Activated CD4-positive, CD25-positive, alpha-beta regulatory T cell treated with anti-CD3 and anti-CD28 coated beads, Interleukin-2, amount 50 U/mL, for 24 hours (primary cell): Measurements from ENCODE around the gene ZNF266.

ENCODE experiments used
- ATAC-seq, 2 donors: fragments of 150-1000 bp; cut with Tn5 transposase; one replicate each; pipeline ENCODE4 v1.10.0; 2021; ENCODE audit warnings: mild to moderate bottlenecking in 1 of 2, moderate library complexity in 1 of 2

ZNF266 gene

GRCh38 chr19:9435279-9436268 is at the start of gene ZNF266:
ZNF266 (minus strand) TSS chr19:9435573; CDS start chr19:9420089, 15,484 bp downstream.
- peak; percentile 96 for ATAC-seq

GRCh38 chr19:9485140-9485539 is 49.8 kb upstream of the ZNF266 start:
- no peak for ATAC-seq

GRCh38 chr19:9474975-9475374 is 39.6 kb upstream of the ZNF266 start:
- ATAC-seq: no peak

GRCh38 chr19:9467161-9467560 is 31.8 kb upstream of the ZNF266 start:
- no peak for ATAC-seq

GRCh38 chr19:9461938-9462337 is 26.6 kb upstream of the ZNF266 start:
- ATAC-seq: no peak

- ATAC-seq: no peak
Observed at GRCh38 chr19:9456018-9456689, 20.8 kb upstream of the ZNF266 start.

- no peak for ATAC-seq
Observed at GRCh38 chr19:9453953-9454352, 18.6 kb upstream of the ZNF266 start.

- ATAC-seq: no peak
Observed at GRCh38 chr19:9445037-9445436, 9.7 kb upstream of the ZNF266 start.

GRCh38 chr19:9436358-9436757 is 985 bp upstream of the ZNF266 start:
- no peak for ATAC-seq

GRCh38 chr19:9431475-9431874 is 3.9 kb downstream of the ZNF266 start:
- ATAC-seq: no peak

- ATAC-seq: no peak
Observed at GRCh38 chr19:9430444-9430843, 4.9 kb downstream of the ZNF266 start.

- ATAC-seq: no peak
Observed at GRCh38 chr19:9427941-9428340, 7.4 kb downstream of the ZNF266 start.

- no peak for ATAC-seq
Observed at GRCh38 chr19:9413240-9413954, 22.0 kb downstream of the ZNF266 start.

- ATAC-seq: no peak
Observed at GRCh38 chr19:9407827-9408226, 27.5 kb downstream of the ZNF266 start.

GRCh38 chr19:9406798-9407352 is 28.5 kb downstream of the ZNF266 start:
- ATAC-seq: peak; percentile 53 to 82

- ATAC-seq: no peak
Observed at GRCh38 chr19:9381361-9381785, 54.0 kb downstream of the ZNF266 start.

- no peak for ATAC-seq
Observed at GRCh38 chr19:9370738-9371619, 64.4 kb downstream of the ZNF266 start.

GRCh38 chr19:9362905-9363304 is 72.5 kb downstream of the ZNF266 start, which contains the start of gene ZNF177:
ZNF177 (plus strand) TSS chr19:9363013; CDS start chr19:9378312, 15,299 bp downstream.
- ATAC-seq: no peak
